H1 (cell line): Measurements from ENCODE around the gene XYLB. TPM values are rescaled to one million over a fixed set of nuclear protein-coding genes. Genes with fewer than 3 reads are reported as not detected.

Experiments
- CTCF ChIA-PET: fragments of 300-600 bp; sonication (Branson Sonifier 250); formaldehyde crosslinking; loops from one replicate; lab custom pipeline; 2021; ENCODE audit not compliant: partially characterized antibody; lab: Charles Lee
- POLR2A ChIA-PET: fragments of 300-600 bp; sonication (Branson Sonifier 250); formaldehyde crosslinking; loops from one replicate; lab custom pipeline; 2021; ENCODE audit warnings: inconsistent platforms; ENCODE audit not compliant: partially characterized antibody; lab: Charles Lee
- DNase-seq, 2 experiments: peaks; one replicate each; pipeline versions ENCODE4 v3.0.0 to v3.0.0-alpha.2; 2010 to 2022; ENCODE audit warnings: low spot score in 2 of 2, low read depth in 1 of 2, mixed read lengths in 1 of 2
- FAIRE-seq: peaks from 2 replicates; lab custom pipeline; 2011; peaks lifted over from hg19 to GRCh38; lab: Jason Lieb, UNC
- H2AFZ ChIP-seq: 2 replicates; pipeline ENCODE4 v1.8.1; 2012; ENCODE audit warnings: low read length, inconsistent platforms
- H2AK5ac ChIP-seq: 2 replicates; pipeline ENCODE4 v1.6.1; 2013; ENCODE audit warnings: low read depth, low read length
- H2BK120ac ChIP-seq: replicated peaks from 2 replicates; pipeline ENCODE3; 2013; ENCODE audit warnings: low read depth, low read length, inconsistent platforms
- H2BK12ac ChIP-seq: 2 replicates; pipeline ENCODE4 v1.6.1; 2013; ENCODE audit warnings: low read depth, low read length
- H2BK15ac ChIP-seq: 2 replicates; pipeline ENCODE4 v1.6.1; 2013; ENCODE audit warnings: low read length
- H2BK20ac ChIP-seq: 2 replicates; pipeline ENCODE4 v1.6.1; 2013; ENCODE audit warnings: low read length
- H2BK5ac ChIP-seq: 2 replicates; pipeline ENCODE4 v1.6.1; 2013; ENCODE audit warnings: low read depth, low read length
- H3K14ac ChIP-seq: 2 replicates; pipeline ENCODE4 v1.6.1; 2013; ENCODE audit warnings: inconsistent platforms; ENCODE audit not compliant: insufficient read length
- H3K18ac ChIP-seq: 2 replicates; pipeline ENCODE4 v1.6.1; 2013; ENCODE audit warnings: low read length; ENCODE audit errors: extremely low read depth
- H3K23ac ChIP-seq: 2 replicates; pipeline ENCODE4 v1.6.1; 2013; ENCODE audit warnings: inconsistent platforms; ENCODE audit not compliant: insufficient read length
- H3K23me2 ChIP-seq: 2 replicates; pipeline ENCODE4 v1.6.1; 2013; ENCODE audit warnings: low read depth, low read length
- H3K27ac ChIP-seq: 2 replicates; pipeline ENCODE4 v1.6.1; 2011; ENCODE audit warnings: low read depth, low read length, inconsistent platforms
- H3K27me3 ChIP-seq, 4 experiments: replicated peaks in 1 of 4; 1 replicate in 1 of 4; 2 replicates in 3 of 4; pipeline versions ENCODE4 v1.6.1 to v1.8.1; 2011 to 2013; ENCODE audit warnings: low read length in 3 of 4, mild to moderate bottlenecking in 3 of 4, inconsistent platforms in 2 of 4, mixed read lengths in 2 of 4, moderate library complexity in 1 of 4; ENCODE audit not compliant: control insufficient read depth in 3 of 4, insufficient read depth in 3 of 4; ENCODE audit errors: extremely low read depth in 1 of 4
- H3K36me3 ChIP-seq, 4 experiments: 2 replicates each; pipeline versions ENCODE4 v1.6.1 to v1.8.1; 2011 to 2013; ENCODE audit warnings: mild to moderate bottlenecking in 4 of 4, low read length in 3 of 4, moderate library complexity in 2 of 4, control low read depth in 1 of 4, inconsistent platforms in 1 of 4; ENCODE audit not compliant: insufficient read depth in 4 of 4, control insufficient read depth in 2 of 4
- H3K4ac ChIP-seq: replicated peaks from 2 replicates; pipeline ENCODE3; 2013; ENCODE audit warnings: low read length, low read depth, mixed read lengths, inconsistent platforms; ENCODE audit not compliant: insufficient read length
- H3K4me1 ChIP-seq, 4 experiments: replicated peaks in 1 of 4; 1 replicate in 1 of 4; 2 replicates in 3 of 4; pipeline versions ENCODE4 v1.6.1 to v1.8.1; 2011 to 2013; ENCODE audit warnings: low read length in 3 of 4, inconsistent platforms in 2 of 4, mixed read lengths in 1 of 4; ENCODE audit not compliant: insufficient read depth in 4 of 4, control insufficient read depth in 3 of 4
- H3K4me2 ChIP-seq, 2 experiments: 2 replicates each; pipeline versions ENCODE4 v1.6.1 to v1.8.1; 2011 to 2013; ENCODE audit warnings: low read depth in 2 of 2, low read length in 2 of 2, control low read depth in 1 of 2, inconsistent platforms in 1 of 2, mild to moderate bottlenecking in 1 of 2; ENCODE audit not compliant: insufficient read depth in 1 of 2
- H3K4me3 ChIP-seq, 4 experiments: fragments of 200-600, 300-600 bp in 1 of 4; sonication (generic), shearing (Covaris generic), sonication (Bioruptor Twin) in 1 of 4; 2 replicates each; pipeline versions ENCODE4 v1.5.1 to v1.8.1; 2011 to 2016; ENCODE audit warnings: low read length in 4 of 4, low read depth in 3 of 4, control low read depth in 2 of 4, inconsistent platforms in 2 of 4, mild to moderate bottlenecking in 2 of 4, mixed read lengths in 1 of 4, moderate library complexity in 1 of 4; ENCODE audit not compliant: insufficient read depth in 2 of 4; ENCODE audit errors: extremely low read depth in 1 of 4
- H3K56ac ChIP-seq: replicated peaks from 2 replicates; pipeline ENCODE3; 2013; ENCODE audit warnings: low read depth, mild to moderate bottlenecking, mixed read lengths, low read length, inconsistent platforms; ENCODE audit not compliant: insufficient read length
- H3K79me1 ChIP-seq: 2 replicates; pipeline ENCODE4 v1.6.1; 2013; ENCODE audit warnings: low read depth, low read length, control low read depth
- H3K79me2 ChIP-seq, 2 experiments: 2 replicates each; pipeline versions ENCODE4 v1.6.1 to v1.8.1; 2012 to 2013; ENCODE audit warnings: low read length in 2 of 2, mild to moderate bottlenecking in 2 of 2, inconsistent platforms in 1 of 2; ENCODE audit not compliant: insufficient read depth in 2 of 2, control insufficient read depth in 1 of 2
- H3K9ac ChIP-seq, 4 experiments: replicated peaks in 1 of 4; 1 replicate in 1 of 4; 2 replicates in 3 of 4; pipeline versions ENCODE4 v1.6.1 to v1.8.1; 2011 to 2013; ENCODE audit warnings: low read depth in 3 of 4, low read length in 3 of 4, control low read depth in 2 of 4, mild to moderate bottlenecking in 2 of 4, moderate library complexity in 2 of 4, inconsistent platforms in 1 of 4; ENCODE audit errors: extremely low read depth in 1 of 4
- H3K9me3 ChIP-seq, 2 experiments: 2 replicates each; pipeline versions ENCODE4 v1.6.1 to v1.8.1; 2012 to 2013; ENCODE audit warnings: mild to moderate bottlenecking in 2 of 2, moderate library complexity in 2 of 2, control low read depth in 1 of 2, inconsistent platforms in 1 of 2, low read depth in 1 of 2, low read length in 1 of 2, mixed read lengths in 1 of 2; ENCODE audit not compliant: insufficient read depth in 2 of 2
- H4K20me1 ChIP-seq, 2 experiments: replicated peaks in 1 of 2; 2 replicates each; pipeline versions ENCODE3 to v1.8.1; 2011 to 2013; ENCODE audit warnings: inconsistent platforms in 2 of 2, low read length in 2 of 2, mild to moderate bottlenecking in 1 of 2; ENCODE audit not compliant: insufficient read depth in 2 of 2, control insufficient read depth in 1 of 2
- H4K5ac ChIP-seq: 2 replicates; pipeline ENCODE4 v1.6.1; 2013; ENCODE audit warnings: low read length, low read depth, mixed read lengths, inconsistent platforms; ENCODE audit not compliant: insufficient read length
- H4K8ac ChIP-seq: 2 replicates; pipeline ENCODE4 v1.8.0; 2013; ENCODE audit warnings: mild to moderate bottlenecking, moderate library complexity, low read length, inconsistent platforms; ENCODE audit not compliant: insufficient read depth; ENCODE audit errors: extremely low read depth
- H4K91ac ChIP-seq: replicated peaks from 2 replicates; pipeline ENCODE3; 2013; ENCODE audit warnings: low read length, mixed read lengths, inconsistent platforms; ENCODE audit not compliant: insufficient read length
- EZH2 ChIP-seq: fragments of 200-600 bp; sonication (generic); IDR thresholded peaks from 2 replicates; pipeline ENCODE4 v1.7.1; 2012; ENCODE audit warnings: low read depth, mild to moderate bottlenecking, moderate library complexity, low read length, inconsistent platforms; ENCODE audit not compliant: severe bottlenecking
- JUND ChIP-seq: IDR thresholded peaks from 2 replicates; pipeline ENCODE4 v1.6.1; 2011; ENCODE audit warnings: mild to moderate bottlenecking, improper control_type of control experiment, low read length
- MAFK ChIP-seq: IDR thresholded peaks from 2 replicates; pipeline ENCODE4 v1.6.1; 2012; ENCODE audit warnings: low read depth, mild to moderate bottlenecking, improper control_type of control experiment, low read length
- NANOG ChIP-seq: IDR thresholded peaks from 2 replicates; pipeline ENCODE4 v1.6.1; 2011; ENCODE audit warnings: low read length, low read depth, mild to moderate bottlenecking, inconsistent platforms; ENCODE audit not compliant: insufficient read depth, poor library complexity, severe bottlenecking
- PHF8 ChIP-seq: fragments of 200-600 bp; sonication (generic); conservative IDR thresholded peaks from 2 replicates; pipeline ENCODE4 v1.7.1; 2012; ENCODE audit warnings: low read depth, mild to moderate bottlenecking, inconsistent platforms, low read length, moderate library complexity
- POLR2A ChIP-seq, 2 experiments: IDR thresholded peaks; 1 replicate in 1 of 2; 2 replicates in 1 of 2; pipeline ENCODE4 v1.6.1; 2011; ENCODE audit warnings: low read depth in 2 of 2, low read length in 2 of 2, mild to moderate bottlenecking in 2 of 2; ENCODE audit errors: control extremely low read depth in 1 of 2
- POU5F1 ChIP-seq: IDR thresholded peaks from 2 replicates; pipeline ENCODE4 v1.6.1; 2011; ENCODE audit warnings: low read depth, mild to moderate bottlenecking, low read length, moderate library complexity
- SAP30 ChIP-seq: fragments of 300-600 bp; sonication (generic); IDR thresholded peaks from 2 replicates; pipeline ENCODE4 v1.7.1; 2012; ENCODE audit warnings: low read length, moderate library complexity, mild to moderate bottlenecking, inconsistent platforms; ENCODE audit not compliant: insufficient read depth, insufficient replicate concordance
- SIN3A ChIP-seq, 2 experiments: IDR thresholded peaks in 1 of 2; conservative IDR thresholded peaks in 1 of 2; 2 replicates each; pipeline ENCODE4 v1.6.1; 2011 to 2012; ENCODE audit warnings: low read length in 2 of 2, improper control_type of control experiment in 1 of 2, low read depth in 1 of 2, mild to moderate bottlenecking in 1 of 2
- SIX5 ChIP-seq: IDR thresholded peaks from 2 replicates; pipeline ENCODE4 v1.6.1; 2011; ENCODE audit warnings: mild to moderate bottlenecking, low read depth, low read length
- SP4 ChIP-seq: IDR thresholded peaks from 2 replicates; pipeline ENCODE4 v1.6.1; 2012; ENCODE audit warnings: low read length, inconsistent platforms
- TAF1 ChIP-seq: IDR thresholded peaks from 2 replicates; pipeline ENCODE4 v1.6.1; 2011; ENCODE audit warnings: mild to moderate bottlenecking, low read depth, low read length
- YY1 ChIP-seq: IDR thresholded peaks from 2 replicates; pipeline ENCODE4 v1.6.1; 2011; ENCODE audit warnings: low read depth, mild to moderate bottlenecking, low read length
- WGBS, 2 experiments: shearing (Covaris generic) in 1 of 2; methylation state at CpG; one replicate each; pipeline versions ENCODE4 v1.1.6 to v1.1.7; 2013 to 2015; ENCODE audit warnings: low lambda C conversion rate in 2 of 2, mixed read lengths in 2 of 2, inconsistent platforms in 1 of 2, low coverage in 1 of 2, missing lambda C conversion rate in 1 of 2; ENCODE audit not compliant: insufficient replicate concordance in 2 of 2, insufficient coverage in 1 of 2, insufficient read length in 1 of 2; ENCODE audit errors: extremely low coverage in 1 of 2, missing lambda C conversion rate in 1 of 2; 5-methylcytosine and 5-hydroxymethylcytosine counted together
- polyA plus RNA-seq, 7 experiments: library from polyadenylated mRNA; depleted of rRNA in 3 of 7; stranded (reverse) in 5 of 7; unstranded in 2 of 7; fragments of >200 nt in 5 of 7; fragments of 200-250 nt in 2 of 7; gene quantifications; 1 replicate in 5 of 7; 2 replicates in 1 of 7; 4 replicates in 1 of 7; pipeline versions ENCODE4 v1.2.1 to v1.2.3, GENCODE V29; 2011 to 2013; ENCODE audit warnings: missing spikeins in 2 of 7, mixed read lengths in 2 of 7
- total RNA-seq: library from RNA; stranded (reverse); fragmentation: NEBNext Ultra II Directional; extraction: Animal tissue kit (Norgen Biotek cat#: 25700); gene quantifications from 2 replicates; pipeline ENCODE4 v1.2.1, GENCODE V29; 2021

Gene XYLB
- total and polyA plus RNA-seq, 2 of the 8 experiments (the other 6 are each of a cell fraction or from before 2014, with no cell fraction given): 1.7 to 5.5 TPM

DNA sequence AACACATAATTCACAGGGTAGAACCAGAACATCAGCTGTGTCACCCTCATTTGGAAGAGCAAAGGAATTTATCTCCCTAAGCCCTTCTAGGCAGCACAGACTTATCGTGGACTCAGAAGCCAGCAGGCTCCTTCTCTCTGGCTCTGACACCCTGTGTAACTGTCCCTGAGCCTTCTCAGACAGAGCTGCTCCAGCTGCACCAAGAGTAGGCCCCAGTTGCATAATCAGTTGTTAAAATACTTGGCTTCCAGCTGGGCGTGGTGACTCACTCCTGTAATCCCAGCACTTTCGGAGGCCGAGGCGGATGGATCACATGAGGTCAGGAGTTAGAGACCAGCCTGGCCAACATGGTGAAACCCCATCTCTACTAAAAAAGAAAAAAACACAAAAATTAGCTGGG, 57.7 kb downstream of the XYLB start:
- H2BK15ac ChIP-seq: no peak overlapping the region
- H3K9me3 ChIP-seq: peaks cover 17 to 26% of the 10 kb centered on the region in 2 experiments
- H3K27me3 ChIP-seq: no peaks in the 10 kb centered on the region
- H4K20me1 ChIP-seq: no peaks in the 10 kb centered on the region
- TF ChIP-seq JUND (no peak), SIX5 (no peak), EZH2 (no peak), SP4 (no peak), POU5F1 (no peak), NANOG (no peak), YY1 (no peak), PHF8 (no peak), SIN3A (conservative IDR thresholded peaks at IDR 0.05 in 1 of 2, IDR thresholded peaks at IDR 0.05 in 1 of 2; ENCODE audit: low read depth in 1 of 2, low read length in 2 of 2) (no peak), SAP30 (no peak), MAFK (no peak), POLR2A (IDR thresholded peaks at IDR 0.05; ENCODE audit: control extremely low read depth in 1 of 2, low read depth in 2 of 2, low read length in 2 of 2) (no peak), TAF1 (no peak)
- H4K91ac ChIP-seq: no peak overlapping the region
- H2BK20ac ChIP-seq: no peak overlapping the region
- no peaks in the 10 kb centered on the region for H3K4me1 ChIP-seq
- H2BK5ac ChIP-seq: no peak overlapping the region
- no peak overlapping the region for H3K4me2 ChIP-seq
- H3K79me1 ChIP-seq: no peaks in the 10 kb centered on the region
- H2BK12ac ChIP-seq: no peak overlapping the region
- no peaks in the 10 kb centered on the region for H3K79me2 ChIP-seq
- no peak overlapping the region for H2AK5ac ChIP-seq
- no peak overlapping the region for H3K4ac ChIP-seq
- no peak overlapping the region for H4K8ac ChIP-seq
- no peak overlapping the region for H3K56ac ChIP-seq
- no peak overlapping the region for H3K14ac ChIP-seq
- FAIRE-seq (no peak), DNase-seq (no peak)
- ChIA-PET POLR2A (interaction anchor here (0.7 to 1.2 kb wide), 2 partner anchors 9 kb away, joined by 3 read pairs; no protein-coding TSS in a partner anchor), CTCF (interaction anchor here (0.6 to 1.6 kb wide), 5 partner anchors 9 to 85 kb away, joined by 3 to 5 read pairs (median 3); partner anchors contain the start of gene XYLB)
- H4K5ac ChIP-seq: no peak overlapping the region
- H3K27ac ChIP-seq: no peak overlapping the region
- peaks cover 0 to 39% (median 9%) of the 10 kb centered on the region in 4 experiments; a peak in 4 of 8 replicates for H3K36me3 ChIP-seq
- no peak overlapping the region for H3K18ac ChIP-seq
- no peak overlapping the region for H3K9ac ChIP-seq
- WGBS, 2 experiments: 83% methylated on average over 5 of the region's 5 CpGs; no CpG with 5 or more reads in 1 of the 2 experiments
- H3K23me2 ChIP-seq: no peaks in the 10 kb centered on the region
- H2BK120ac ChIP-seq: no peak overlapping the region
- no peak overlapping the region for H2AFZ ChIP-seq
- H3K4me3 ChIP-seq: no peak overlapping the region
- no peak overlapping the region for H3K23ac ChIP-seq
